ENCODE results near the gene TNK1.
"Not testable (repeated sequence)": the region's sequence is repeated elsewhere in the genome, so short reads cannot be mapped to it uniquely, and the experiment has no call there.

The TNK1 gene

DNA sequence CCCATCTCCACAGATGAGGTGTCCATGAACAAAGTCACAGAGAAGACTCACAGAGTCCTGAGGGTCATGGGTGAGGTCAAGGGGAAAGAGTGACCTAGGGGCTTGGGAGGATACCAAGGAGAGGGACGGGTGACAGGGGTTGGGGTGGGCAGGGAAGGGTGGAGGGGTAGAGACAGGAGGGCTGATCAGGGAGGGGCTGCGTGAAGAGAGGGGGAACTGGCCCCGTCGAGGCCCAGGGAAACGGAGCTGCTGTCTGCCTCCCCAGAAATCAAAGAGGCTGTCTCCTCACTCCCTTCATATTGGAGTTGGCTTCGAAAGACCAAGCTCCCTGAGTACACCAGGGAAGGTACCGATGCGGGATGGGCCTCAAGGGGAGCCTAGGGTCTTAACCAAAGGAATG, 25.3 kb upstream of the TNK1 start:
- DNase-seq, result no peak

GRCh38 chr17:7356072-7356549, 24.8 kb upstream of the TNK1 start:
- DNase-seq, result peak; percentile 49 to 81 (median 71)

- no peak for DNase-seq
Observed at GRCh38 chr17:7356756-7357155, 24.1 kb upstream of the TNK1 start.

GRCh38 chr17:7357381-7357780, 23.5 kb upstream of the TNK1 start:
- no peak for DNase-seq

DNA sequence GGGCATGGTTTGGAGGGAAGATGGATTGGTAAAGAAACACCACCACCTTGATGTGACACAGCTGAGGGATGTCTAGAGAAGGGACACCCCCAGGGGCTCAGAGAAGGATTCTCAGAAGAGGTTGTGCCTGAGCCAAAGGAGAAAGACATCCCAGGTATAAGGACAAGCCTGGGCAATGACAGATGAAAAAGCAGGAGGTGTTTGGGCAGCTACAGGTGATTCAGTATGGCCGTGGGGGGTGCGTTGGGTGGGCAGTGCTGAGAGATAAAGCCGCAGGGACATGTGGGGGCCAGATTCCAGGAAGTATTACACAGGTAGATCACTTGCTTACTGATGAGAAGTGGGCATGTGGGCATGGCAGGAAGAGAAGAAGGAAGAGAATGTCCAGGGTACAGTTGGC, 19.0 kb upstream of the TNK1 start:
- DNase-seq, result no peak

DNA sequence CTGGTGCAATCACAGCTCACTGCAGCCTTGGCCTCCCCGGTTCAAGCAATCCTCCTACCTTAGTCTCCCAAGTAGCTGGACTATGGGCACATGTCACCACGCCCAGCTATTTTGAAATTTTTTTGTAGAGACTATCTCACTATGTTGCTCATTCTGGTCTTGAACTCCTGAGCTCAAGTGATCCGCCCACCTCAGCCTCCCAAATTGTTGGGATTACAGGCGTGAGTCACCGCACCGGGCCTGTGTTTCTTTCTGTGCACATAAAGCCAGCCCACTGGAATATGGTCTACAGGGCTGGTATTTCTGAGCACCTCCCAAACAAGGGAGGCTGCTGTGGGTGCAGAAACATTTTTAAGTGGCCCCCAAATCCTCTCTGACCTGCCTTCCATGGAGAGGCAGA, 17.6 kb upstream of the TNK1 start:
- DNase-seq, result no peak

DNA sequence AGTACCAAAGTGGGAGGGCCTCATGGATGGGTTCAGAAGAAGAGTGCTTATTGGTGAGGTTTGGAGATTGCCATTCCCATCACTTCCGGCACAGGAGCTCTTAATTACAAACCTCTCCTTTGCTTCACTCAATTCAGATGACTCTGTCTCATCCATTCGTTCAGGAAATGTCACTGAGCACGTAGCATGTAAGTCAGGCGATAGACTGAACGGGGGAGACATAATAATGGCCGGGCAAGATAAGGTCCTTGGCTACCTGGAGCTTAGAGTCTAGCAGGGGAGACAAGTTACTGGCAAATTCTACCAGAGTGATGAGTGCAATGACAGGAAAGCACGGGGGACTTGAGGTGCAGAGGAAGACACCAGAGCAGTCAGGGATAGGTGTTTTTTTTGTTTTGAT, 14.9 kb upstream of the TNK1 start:
- not testable (repeated sequence) for DNase-seq

GRCh38 chr17:7367083-7367482, 13.8 kb upstream of the TNK1 start:
- DNase-seq, result no peak

DNA sequence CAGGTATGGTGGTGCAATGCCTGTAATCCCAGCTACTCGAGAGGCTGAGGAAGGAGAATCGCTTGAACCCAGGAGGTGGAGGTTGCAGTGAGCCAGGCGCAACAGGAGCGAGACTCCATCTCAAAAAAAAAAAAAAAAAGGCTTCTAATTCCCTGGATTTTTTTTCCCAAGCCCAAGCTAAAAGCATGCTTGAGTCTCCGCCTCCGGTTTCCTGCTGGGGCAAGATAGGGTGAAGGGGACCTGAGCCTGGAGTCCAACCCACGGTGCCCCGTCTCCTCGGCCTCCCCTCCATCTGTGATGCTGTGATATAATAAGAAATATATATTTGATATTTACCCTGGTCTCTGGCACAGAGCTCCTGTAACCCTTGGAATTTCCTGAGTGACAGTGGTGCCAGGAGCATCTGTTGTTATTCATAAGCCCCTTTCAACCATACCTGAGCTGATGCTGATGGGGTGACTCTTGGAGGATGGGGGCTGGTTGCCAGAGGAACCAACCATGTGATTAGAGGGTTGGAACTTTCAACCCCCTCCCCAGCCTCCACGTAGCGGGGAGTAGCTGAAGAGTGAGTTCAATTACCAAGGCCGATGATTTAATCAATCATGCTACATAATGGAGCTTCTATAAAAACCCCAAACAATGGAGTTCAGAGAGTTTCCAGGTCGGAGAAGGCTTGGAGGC, 12.8 kb upstream of the TNK1 start:
- no peak for DNase-seq

DNA sequence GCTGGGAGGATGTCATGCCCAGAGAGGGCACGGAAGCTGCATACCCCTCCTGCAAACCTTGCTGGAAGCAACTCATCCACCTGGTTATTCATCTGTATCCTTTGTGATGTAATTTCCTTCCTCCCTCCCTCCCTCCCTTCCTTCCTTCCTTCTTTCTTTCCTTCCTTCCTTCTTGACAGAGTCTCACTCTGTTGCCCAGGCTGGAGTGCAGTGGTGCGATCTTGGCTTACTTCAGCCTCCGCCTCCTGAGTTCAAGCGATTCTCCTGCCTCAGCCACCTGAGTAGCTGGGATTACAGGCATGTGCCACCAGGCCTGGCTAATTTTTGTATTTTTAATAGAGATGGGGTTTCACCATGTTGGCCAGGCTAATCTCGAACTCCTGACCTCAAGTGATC, 12.3 kb upstream of the TNK1 start:
- not testable (repeated sequence) for DNase-seq

DNA sequence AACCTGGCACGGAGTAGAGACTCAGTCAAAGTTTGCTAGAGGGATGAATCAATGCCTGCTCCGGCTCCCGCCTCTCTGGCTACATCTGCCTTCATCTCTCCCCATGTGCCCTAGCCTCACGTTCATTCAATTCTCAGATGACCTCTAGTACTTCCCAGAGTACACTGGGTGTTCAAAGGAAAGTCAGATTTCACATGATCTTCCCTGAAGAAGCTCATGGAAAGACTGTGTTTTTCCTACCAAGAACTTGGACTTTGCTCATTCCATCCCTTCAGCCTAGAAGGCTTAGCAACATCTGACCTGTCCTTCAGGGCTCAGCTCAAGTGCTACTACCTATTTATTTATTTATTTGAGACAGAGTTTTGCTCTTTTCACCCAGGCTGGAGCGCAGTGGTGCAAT, 11.1 kb upstream of the TNK1 start:
- no peak for DNase-seq

- no peak for DNase-seq
Observed at GRCh38 chr17:7370853-7371252, 10.0 kb upstream of the TNK1 start.

DNA sequence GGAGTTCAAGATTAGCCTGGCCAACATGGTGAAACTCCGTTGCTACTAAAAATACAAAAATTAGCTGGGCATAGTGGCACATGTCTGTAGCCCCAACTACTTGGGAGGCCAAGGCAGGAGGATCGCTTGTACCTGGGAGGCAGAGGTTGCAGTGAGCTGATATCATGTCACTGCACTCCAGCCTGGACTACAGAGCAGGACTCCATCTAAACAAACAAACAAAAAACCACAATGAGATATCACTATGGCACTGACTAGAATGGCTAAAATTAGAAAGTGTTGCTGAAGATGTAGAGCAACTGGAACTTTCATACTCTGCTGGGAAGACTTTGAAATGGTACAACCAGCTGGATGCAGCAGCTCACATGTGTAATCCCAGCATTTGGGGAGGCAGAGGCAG, 6.5 kb upstream of the TNK1 start:
- no peak for DNase-seq

DNA sequence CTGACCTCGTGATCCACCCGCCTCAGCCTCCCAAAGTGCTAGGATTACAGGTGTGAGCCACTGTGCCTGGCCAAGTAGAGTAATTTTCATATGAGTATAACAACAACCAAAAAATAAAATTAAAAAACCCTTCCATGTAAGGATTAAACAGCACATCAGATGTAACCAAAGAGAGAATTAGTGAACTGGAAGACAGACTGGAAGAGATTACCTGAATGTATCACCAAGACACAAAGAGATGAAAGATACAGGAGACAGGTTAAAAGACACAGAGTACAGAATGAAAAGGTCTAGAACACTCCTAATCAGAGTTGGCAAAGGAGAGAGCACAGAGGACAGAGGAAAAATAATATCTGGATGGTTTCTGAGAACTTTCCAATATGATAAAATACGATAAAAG, 1.8 kb upstream of the TNK1 start:
- no peak for DNase-seq

DNA sequence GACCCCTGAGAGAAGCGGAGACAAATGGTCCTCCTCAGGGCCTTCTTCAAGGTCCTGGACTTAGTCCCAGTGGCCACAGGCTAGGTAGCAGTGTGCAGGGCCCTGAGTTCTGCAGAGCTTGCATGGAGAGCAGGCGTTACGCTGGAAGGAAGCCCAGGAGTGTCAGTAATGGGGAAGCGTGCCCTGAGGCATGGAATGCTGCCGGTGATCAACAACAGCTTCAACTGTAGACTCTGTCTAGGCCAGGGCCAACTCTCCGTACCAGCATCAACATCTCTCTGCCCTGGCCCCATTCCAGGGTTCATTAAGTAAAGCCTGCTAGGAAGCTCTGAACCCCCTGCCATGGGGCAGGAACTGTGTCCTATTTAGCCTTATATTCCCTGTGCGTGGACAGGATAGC, 568 bp upstream of the TNK1 start:
- no peak for DNase-seq

DNA sequence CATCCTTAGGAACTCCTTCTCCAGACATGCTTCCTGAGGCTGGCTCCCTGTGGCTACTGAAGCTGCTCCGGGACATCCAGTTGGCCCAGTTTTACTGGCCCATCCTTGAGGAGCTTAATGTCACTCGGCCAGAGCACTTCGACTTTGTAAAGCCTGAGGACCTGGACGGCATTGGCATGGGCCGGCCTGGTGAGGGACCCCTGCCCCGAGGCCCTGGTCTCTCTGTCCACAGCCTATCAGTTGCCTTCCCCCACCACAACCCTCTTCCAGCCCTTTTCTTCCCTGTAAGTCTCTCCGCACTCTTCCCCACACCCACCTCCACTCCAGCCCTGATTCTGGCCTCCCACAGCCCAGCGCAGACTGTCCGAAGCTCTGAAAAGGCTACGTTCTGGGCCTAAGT, 2.0 kb downstream of the TNK1 start:
- no peak for DNase-seq

DNA sequence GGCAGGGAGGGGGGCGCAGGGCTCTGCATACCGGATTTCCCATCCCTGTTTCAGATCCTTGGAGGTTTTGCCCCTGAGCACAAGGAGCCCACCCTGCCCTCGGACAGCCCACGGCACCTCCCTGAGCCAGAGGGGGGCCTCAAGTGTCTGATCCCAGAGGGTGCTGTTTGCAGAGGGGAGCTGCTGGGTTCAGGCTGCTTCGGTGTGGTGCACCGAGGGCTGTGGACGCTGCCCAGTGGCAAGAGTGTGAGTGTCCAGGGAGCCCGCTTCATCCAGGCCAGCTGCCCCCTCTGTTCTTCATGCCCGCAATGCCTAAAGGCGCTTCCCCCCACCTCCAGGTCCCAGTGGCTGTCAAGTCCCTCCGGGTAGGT, 2.5 kb downstream of the TNK1 start:
- DNase-seq, result no peak

GRCh38 chr17:7383742-7384488, 3.0 kb downstream of the TNK1 start:
- peak; percentile 35 to 75 (median 60) for DNase-seq

GRCh38 chr17:7384489-7385081, 3.7 kb downstream of the TNK1 start:
- DNase-seq, result no peak

GRCh38 chr17:7388856-7389255, 8.0 kb downstream of the TNK1 start:
- no peak for DNase-seq

DNA sequence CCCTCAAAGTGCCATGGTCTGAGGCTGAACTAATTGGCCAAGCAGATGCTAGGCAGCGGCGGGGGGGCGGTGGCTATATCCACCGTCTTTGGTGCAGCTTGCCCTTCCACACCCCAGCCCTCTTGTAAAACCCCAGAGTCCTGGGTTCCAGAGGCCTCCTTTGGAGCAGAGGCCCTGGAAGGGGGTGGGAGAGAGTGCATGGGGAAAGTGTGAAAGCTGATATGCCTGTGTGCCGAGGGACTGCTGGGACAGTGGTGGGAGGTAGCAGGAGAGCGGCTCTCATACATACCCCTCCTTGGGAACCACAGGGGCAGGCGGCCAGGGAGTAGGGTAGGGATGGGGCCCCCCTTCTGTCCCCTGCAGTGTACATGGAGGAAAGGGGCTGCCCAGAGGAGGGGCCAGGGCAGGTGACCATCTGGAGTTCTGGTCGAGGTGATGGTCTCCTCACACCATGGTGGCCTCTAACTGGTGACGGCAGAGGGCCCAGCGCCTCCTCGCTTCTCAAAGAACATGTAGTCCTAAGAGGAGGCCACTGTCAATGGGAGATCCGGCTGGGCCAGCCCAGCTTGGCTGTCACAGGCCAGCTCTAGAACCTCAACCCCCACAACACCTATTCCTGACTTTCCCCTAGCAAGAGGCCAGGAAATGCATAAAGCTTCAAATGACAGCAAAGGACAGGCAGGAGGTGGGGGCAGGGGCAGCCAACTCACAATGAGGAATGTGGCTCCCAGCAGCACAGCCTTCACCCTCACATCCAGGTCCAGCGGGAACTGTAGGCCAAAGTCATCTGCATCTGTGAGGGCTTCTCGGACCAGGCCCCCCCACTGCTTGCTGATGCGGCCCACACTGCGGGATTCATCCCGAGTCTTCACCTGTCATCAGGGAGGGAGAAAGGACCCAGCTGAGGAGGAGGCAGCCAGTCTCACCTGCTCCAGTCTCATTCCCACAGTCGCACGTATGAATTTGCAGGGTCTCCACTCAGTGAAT, 9.3 kb downstream of the TNK1 start:
- no peak for DNase-seq

GRCh38 chr17:7391307-7391706, 10.4 kb downstream of the TNK1 start:
- DNase-seq, result no peak
